H1 (cell line): ENCODE results near the gene ZNF358. TPM values are rescaled to one million over a fixed set of nuclear protein-coding genes. Genes with fewer than 3 reads are reported as not detected.

Source experiments
- BACH1 ChIP-seq: IDR thresholded peaks from 2 replicates; pipeline ENCODE4 v1.6.1; 2012; ENCODE audit warnings: low read length, improper control_type of control experiment
- BCL11A ChIP-seq, 2 experiments: IDR thresholded peaks; one replicate each; pipeline ENCODE4 v1.6.1; 2011; ENCODE audit warnings: low read depth in 2 of 2, low read length in 2 of 2, mild to moderate bottlenecking in 2 of 2
- BRCA1 ChIP-seq: IDR thresholded peaks from 2 replicates; pipeline ENCODE4 v1.6.1; 2012; ENCODE audit warnings: low read depth, low read length, improper control_type of control experiment
- TCF12 ChIP-seq: IDR thresholded peaks from 2 replicates; pipeline ENCODE4 v1.6.1; 2011; ENCODE audit warnings: low read depth, mild to moderate bottlenecking, low read length
- polyA plus RNA-seq, 7 experiments: library from polyadenylated mRNA; depleted of rRNA in 3 of 7; stranded (reverse) in 5 of 7; unstranded in 2 of 7; fragments of >200 nt in 5 of 7; fragments of 200-250 nt in 2 of 7; gene quantifications; 1 replicate in 5 of 7; 2 replicates in 1 of 7; 4 replicates in 1 of 7; pipeline versions ENCODE4 v1.2.1 to v1.2.3, GENCODE V29; 2011 to 2013; ENCODE audit warnings: missing spikeins in 2 of 7, mixed read lengths in 2 of 7
- total RNA-seq: library from RNA; stranded (reverse); fragmentation: NEBNext Ultra II Directional; extraction: Animal tissue kit (Norgen Biotek cat#: 25700); gene quantifications from 2 replicates; pipeline ENCODE4 v1.2.1, GENCODE V29; 2021

Gene ZNF358
- total and polyA plus RNA-seq, 2 of the 8 experiments (the other 6 are each of a cell fraction or from before 2014, with no cell fraction given): 40.0 to 60.3 TPM

- TF ChIP-seq BRCA1 (no peak), TCF12 (no peak), BACH1 (no peak), BCL11A (IDR thresholded peaks at IDR 0.05; ENCODE audit: low read depth in 2 of 2, low read length in 2 of 2) (no peak)
These were observed 13.9 kb downstream of the ZNF358 start (continued) for GRCh38 chr19:7529610-7530490.
